Nephron progenitor cell (in vitro differentiated cells): ENCODE results near the gene TMTC2.

Experiments used
- DNase-seq: peaks from one replicate; pipeline ENCODE4 v3.0.0; 2021
- H3K27ac Mint-ChIP-seq: 2 replicates; pipeline ENCODE4 v1.8.0; 2021; ENCODE audit warnings: mild to moderate bottlenecking, moderate library complexity, mixed read lengths
- H3K27me3 Mint-ChIP-seq: 2 replicates; pipeline ENCODE4 v1.8.0; 2021; ENCODE audit warnings: mild to moderate bottlenecking, low read depth, mixed read lengths; ENCODE audit not compliant: poor library complexity
- H3K36me3 Mint-ChIP-seq: 2 replicates; pipeline ENCODE4 v1.8.0; 2021; ENCODE audit warnings: low read depth, mixed read lengths
- H3K4me1 Mint-ChIP-seq: 2 replicates; pipeline ENCODE4 v1.8.0; 2021; ENCODE audit warnings: mixed read lengths
- H3K4me3 Mint-ChIP-seq: 2 replicates; pipeline ENCODE4 v1.8.0; 2021; ENCODE audit warnings: mild to moderate bottlenecking, moderate library complexity, mixed read lengths
- H3K9me3 Mint-ChIP-seq: 2 replicates; pipeline ENCODE4 v1.8.0; 2021; ENCODE audit warnings: mild to moderate bottlenecking, moderate library complexity, mixed read lengths
- CTCF ChIP-seq: fragments of 200-600 bp; sonication (generic); IDR thresholded peaks from 2 replicates; pipeline ENCODE4 v1.5.0; 2021; ENCODE audit warnings: antibody characterized with exemption

TMTC2 gene

GRCh38 chr12:82723093-82723492 is 36.4 kb downstream of the TMTC2 start:
- Mint-ChIP-seq H3K36me3 (peaks cover 55% of the 10 kb centered on the region), H3K9me3 (peaks cover 8% of the 10 kb centered on the region), H3K27ac (no peak overlapping the region), H3K4me3 (no peak overlapping the region), H3K27me3 (no peaks in the 10 kb centered on the region), H3K4me1 (no peaks in the 10 kb centered on the region)
- DNase-seq = no peak
- no peak for TF ChIP-seq CTCF

DNA sequence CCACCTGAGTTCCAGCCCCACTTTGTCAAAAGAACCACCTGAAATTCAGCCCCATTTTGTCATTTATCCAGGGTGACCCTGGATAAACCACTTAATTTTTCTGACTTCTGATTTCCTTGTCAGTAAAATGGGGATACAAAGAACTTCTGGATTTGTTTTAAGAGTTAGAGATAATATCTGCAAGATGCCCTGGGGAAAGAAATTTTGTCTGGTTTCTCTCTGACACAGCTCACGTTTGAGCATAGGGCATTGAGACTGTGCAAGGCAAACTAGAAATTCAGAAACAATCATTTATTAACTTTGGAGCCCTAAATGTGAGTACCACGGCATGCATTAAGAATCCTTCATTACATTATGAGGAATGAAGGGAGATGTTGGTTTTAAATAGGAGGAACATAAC is 37.2 kb downstream of the TMTC2 start:
- Mint-ChIP-seq H3K27me3 (no peaks in the 10 kb centered on the region), H3K36me3 (peaks cover 52% of the 10 kb centered on the region), H3K4me3 (no peak overlapping the region), H3K4me1 (no peaks in the 10 kb centered on the region), H3K27ac (no peak overlapping the region), H3K9me3 (peaks cover 8% of the 10 kb centered on the region)
- TF ChIP-seq CTCF = no peak
- DNase-seq = no peak

GRCh38 chr12:82725741-82726140 is 39.0 kb downstream of the TMTC2 start:
- TF ChIP-seq CTCF = no peak
- DNase-seq = no peak
- H3K9me3 Mint-ChIP-seq = peaks cover 12% of the 10 kb centered on the region
- H3K36me3 Mint-ChIP-seq = peaks cover 63% of the 10 kb centered on the region
- H3K27ac Mint-ChIP-seq = no peak overlapping the region
- H3K4me3 Mint-ChIP-seq = no peak overlapping the region
- H3K27me3 Mint-ChIP-seq = no peaks in the 10 kb centered on the region
- H3K4me1 Mint-ChIP-seq = no peaks in the 10 kb centered on the region

DNA sequence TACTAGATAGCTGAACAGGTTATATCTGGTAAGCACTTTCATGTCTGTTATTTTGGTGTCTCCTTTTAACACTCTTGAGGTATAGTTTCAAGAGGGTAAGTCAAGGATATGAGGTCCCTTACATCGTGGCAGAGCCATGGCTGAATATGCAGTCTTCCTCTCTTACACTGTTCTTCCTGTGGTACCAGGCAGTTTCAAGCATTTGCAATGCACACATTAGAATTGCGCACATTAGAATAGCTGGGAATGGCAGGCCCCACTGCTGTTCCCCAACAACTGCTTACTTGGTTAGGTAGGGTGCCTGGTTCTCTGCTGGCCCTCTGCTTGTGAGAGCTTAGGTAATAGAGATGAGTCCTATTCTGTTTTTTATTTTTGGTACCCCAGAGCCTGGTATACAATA is 41.2 kb downstream of the TMTC2 start:
- H3K4me1 Mint-ChIP-seq = no peaks in the 10 kb centered on the region
- H3K27me3 Mint-ChIP-seq = no peaks in the 10 kb centered on the region
- no peak overlapping the region for H3K4me3 Mint-ChIP-seq
- DNase-seq = no peak
- H3K36me3 Mint-ChIP-seq = peaks cover 48% of the 10 kb centered on the region
- peaks cover 9% of the 10 kb centered on the region for H3K9me3 Mint-ChIP-seq
- no peak for TF ChIP-seq CTCF
- no peak overlapping the region for H3K27ac Mint-ChIP-seq

- Mint-ChIP-seq H3K4me3 (no peak overlapping the region), H3K4me1 (no peaks in the 10 kb centered on the region), H3K36me3 (peaks cover 42% of the 10 kb centered on the region), H3K27ac (no peak overlapping the region), H3K9me3 (peaks cover 8% of the 10 kb centered on the region), H3K27me3 (no peaks in the 10 kb centered on the region)
- no peak for TF ChIP-seq CTCF
- DNase-seq = no peak
Measured at GRCh38 chr12:82728710-82729109, 42.0 kb downstream of the TMTC2 start.

GRCh38 chr12:82730953-82731459 is 44.3 kb downstream of the TMTC2 start:
- Mint-ChIP-seq H3K4me1 (no peaks in the 10 kb centered on the region), H3K9me3 (peaks cover 8% of the 10 kb centered on the region), H3K36me3 (peaks cover 37% of the 10 kb centered on the region), H3K27me3 (no peaks in the 10 kb centered on the region), H3K27ac (no peak overlapping the region), H3K4me3 (no peak overlapping the region)
- no peak for TF ChIP-seq CTCF
- no peak for DNase-seq
